ENCODE measurements around the gene CAMTA1.

Gene CAMTA1

DNA sequence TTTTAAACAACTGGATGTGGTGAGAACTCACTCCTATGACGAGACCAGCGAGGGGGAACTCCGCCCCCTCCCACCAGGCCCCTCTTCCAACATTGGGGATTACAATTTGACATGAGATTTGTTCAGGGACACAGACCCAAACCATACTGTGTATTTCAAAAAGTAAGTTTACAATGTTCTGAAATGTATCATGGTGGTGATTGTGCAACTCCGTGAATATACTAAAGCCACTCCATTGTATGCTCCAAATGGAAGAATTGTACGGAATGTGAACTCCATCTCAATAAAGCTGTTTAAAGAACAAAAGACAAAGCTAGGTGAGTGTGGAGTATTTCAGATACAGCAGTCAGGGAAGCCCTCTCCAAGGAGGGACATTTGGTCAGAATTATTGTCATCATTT is 553.8 kb downstream of the CAMTA1 start:
- no peak for DNase-seq (ENCODE audit: low read depth in 2 of 2)

DNA sequence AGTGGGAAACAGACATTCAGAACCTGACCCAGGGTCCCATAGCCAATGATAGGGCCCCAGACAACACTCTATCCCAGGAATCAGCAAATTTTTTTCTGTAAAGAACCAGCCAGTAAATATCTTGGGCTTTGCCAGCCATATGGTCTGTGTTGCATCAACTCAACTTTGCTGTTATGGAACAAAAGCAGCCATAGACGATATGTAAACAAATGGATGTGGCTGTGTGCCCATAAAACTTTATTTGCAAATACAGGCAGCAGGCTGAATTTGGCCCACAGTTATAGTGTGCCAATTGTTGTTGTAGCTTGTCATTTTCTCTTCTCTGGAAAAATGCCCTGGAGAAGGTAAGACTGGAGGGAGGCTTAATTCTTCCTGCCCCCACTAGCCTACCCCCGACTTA is 554.7 kb downstream of the CAMTA1 start:
- DNase-seq (ENCODE audit: low read depth in 2 of 2): no peak

DNA sequence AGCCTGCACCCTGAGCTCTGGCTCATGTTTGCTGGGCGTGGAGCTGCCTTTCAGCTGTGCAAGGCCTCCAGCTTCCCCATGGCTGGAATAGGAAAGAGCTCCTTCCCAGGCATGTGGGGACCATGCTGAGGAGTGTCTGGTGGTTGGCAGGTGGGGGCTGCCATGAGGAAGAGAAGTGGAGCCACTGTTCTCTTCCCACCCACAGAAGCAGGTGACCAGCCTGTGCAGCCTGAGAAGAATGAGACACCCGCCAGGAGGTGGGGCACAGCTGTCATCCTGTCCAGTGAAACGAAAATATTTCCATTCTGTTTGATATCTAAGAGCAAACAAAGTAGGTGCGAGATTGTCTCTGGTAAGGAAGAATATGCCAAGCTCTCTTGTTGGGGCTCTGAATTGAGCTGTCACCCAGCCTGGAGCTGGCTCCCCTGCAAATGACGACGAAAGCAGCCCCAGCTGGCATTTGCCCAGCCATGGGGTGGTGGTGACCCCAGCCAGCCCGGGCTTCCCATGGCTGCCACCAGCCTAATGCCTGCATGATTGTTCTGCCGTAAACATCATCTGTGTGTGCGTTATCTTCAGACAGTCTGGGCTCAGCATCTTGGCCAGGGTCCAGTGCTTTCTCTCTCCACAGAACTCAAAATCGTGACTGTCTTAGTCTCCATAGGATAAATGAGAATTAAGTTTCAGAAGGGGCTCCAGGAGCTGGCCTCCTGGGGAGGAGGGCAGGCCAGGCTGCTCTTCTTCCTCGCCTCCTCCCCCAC is 556.1 kb downstream of the CAMTA1 start:
- no peak for DNase-seq (ENCODE audit: low read depth in 2 of 2)

GRCh38 chr1:7343882-7344281 is 558.6 kb downstream of the CAMTA1 start:
- no peak for DNase-seq (ENCODE audit: low read depth in 2 of 2)

GRCh38 chr1:7344299-7344698 is 559.0 kb downstream of the CAMTA1 start:
- DNase-seq (ENCODE audit: low read depth in 2 of 2): no peak

DNA sequence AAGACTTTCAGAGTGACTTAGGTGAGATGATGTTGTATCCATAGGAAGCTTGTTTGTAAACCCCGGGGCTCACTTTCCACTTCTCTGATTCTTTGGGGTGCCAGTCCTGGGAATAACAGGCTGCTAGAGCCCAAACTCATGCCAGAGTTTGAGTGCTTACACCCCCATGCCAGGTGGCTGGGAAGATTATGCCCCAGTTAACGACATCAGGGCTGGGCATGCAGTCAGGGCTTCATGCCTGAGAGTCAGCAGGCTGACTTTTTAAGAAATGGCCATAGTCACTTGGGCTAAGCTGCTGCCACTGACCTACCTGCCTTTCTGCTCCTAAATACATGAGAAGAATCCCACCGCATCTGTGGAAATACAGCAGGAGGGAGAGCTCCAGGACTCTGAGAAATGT is 560.3 kb downstream of the CAMTA1 start:
- no peak for DNase-seq (ENCODE audit: low read depth in 2 of 2)

DNA sequence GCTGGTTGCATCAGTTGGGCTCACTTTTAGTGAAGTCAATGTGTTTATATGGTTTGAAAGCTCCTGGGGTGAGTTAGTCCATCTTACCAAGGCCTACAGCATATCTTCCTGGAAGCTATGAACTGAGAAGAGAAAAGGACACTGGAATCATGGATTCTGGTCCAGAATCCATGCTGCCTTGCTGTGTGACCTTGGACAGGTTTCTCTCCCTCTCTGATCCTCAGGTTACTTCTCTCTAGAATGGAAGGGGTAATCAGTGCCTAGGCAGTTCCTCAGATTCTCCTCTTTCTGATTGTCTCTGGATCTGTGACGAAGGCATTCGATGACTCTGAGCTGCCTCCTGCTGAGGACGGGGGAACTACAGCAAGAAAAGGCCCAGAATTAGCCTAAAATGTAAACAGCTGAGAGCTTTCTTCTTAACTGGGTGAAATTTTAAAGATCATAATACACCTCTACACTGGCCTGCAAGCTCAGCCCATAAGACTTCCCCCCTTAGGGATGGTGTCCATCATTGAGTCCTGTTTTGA is 560.9 kb downstream of the CAMTA1 start:
- no peak for DNase-seq (ENCODE audit: low read depth in 2 of 2)

GRCh38 chr1:7346600-7347570 is 561.6 kb downstream of the CAMTA1 start:
- DNase-seq (ENCODE audit: low read depth in 2 of 2): no peak

- DNase-seq (ENCODE audit: low read depth in 2 of 2): no peak
Measured at GRCh38 chr1:7348073-7348472, 562.8 kb downstream of the CAMTA1 start.

DNA sequence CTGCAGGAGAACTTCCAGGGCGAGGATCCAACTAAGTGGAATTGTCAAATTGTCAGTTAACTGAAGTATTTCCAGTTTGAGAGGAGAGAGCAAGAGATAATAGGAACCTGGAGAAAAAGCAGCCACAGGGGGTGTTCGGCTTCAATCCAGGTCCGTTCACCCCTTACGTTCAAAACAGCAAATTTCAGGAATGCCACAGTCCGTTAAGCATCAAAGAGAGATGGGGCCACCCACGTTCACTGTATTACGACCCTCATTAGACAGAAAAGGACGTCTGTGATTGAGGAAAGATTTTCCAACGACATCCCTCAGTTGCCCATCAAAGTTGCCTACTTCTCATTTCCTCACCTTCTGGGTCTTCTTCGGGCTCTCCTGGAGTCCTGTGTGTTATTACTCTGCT is 563.3 kb downstream of the CAMTA1 start:
- no peak for DNase-seq (ENCODE audit: low read depth in 2 of 2)

DNA sequence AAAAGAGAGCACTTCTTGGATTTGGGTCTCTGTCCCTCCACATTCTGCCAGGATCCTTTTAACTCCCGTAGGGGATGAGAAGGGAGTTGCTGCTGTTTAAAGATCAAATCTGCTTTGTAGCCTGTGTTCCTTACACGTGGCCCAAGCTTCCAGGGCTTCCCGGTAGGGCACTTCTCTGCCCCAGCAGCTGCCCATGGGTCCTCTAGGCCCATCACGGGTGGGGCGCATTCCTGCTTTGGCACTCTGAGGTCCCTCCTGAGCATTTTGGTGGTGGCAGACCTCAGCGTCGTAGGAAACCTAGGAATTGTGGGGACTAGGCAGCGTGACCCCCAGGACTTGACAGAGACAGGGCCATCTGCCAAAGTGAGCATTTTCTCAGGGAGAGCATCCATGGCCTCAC is 565.5 kb downstream of the CAMTA1 start:
- DNase-seq (ENCODE audit: low read depth in 2 of 2): no peak

- no peak for DNase-seq (ENCODE audit: low read depth in 2 of 2)
Measured at GRCh38 chr1:7351649-7352048, 566.4 kb downstream of the CAMTA1 start.

GRCh38 chr1:7352364-7352763 is 567.1 kb downstream of the CAMTA1 start:
- no peak for DNase-seq (ENCODE audit: low read depth in 2 of 2)

DNA sequence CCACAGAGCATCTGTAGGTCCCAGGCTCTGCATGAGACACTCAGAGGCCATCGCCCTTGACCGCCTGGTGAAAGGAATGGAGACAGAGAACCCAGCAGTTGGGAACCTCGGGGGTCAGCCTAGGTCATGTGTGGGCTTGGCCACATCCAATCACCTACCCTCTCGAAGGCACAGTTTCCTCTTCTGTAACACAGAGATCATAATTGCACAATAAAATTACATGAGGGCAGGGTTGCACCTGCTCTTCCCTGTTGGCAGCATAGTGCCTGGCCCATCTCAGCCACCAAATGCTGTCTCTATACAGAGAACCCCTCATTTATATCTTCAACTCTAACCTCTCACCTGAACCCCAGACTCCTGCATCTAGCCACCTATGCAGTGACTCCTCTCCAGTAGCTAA is 567.7 kb downstream of the CAMTA1 start:
- DNase-seq (ENCODE audit: low read depth in 2 of 2): no peak

DNA sequence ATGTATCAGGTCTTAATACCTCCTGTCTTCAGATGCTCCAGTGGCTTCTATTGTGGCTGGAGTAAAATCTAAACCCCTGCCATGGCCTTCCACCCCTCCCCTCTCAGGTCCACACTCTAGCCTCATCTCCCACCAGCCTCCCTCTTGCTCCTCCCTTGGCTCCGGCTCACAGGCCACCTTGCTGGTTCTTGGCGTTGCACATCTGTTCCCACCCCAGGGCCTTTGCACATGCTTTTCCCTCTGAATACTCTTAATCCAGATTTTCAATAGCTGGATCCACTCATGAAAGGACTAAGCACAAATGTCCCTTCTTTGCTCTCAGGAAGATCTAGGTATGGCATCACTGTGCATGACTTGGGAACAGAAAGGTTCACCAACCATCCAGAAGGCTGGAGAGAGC is 570.4 kb downstream of the CAMTA1 start:
- DNase-seq (ENCODE audit: low read depth in 2 of 2): no peak

DNA sequence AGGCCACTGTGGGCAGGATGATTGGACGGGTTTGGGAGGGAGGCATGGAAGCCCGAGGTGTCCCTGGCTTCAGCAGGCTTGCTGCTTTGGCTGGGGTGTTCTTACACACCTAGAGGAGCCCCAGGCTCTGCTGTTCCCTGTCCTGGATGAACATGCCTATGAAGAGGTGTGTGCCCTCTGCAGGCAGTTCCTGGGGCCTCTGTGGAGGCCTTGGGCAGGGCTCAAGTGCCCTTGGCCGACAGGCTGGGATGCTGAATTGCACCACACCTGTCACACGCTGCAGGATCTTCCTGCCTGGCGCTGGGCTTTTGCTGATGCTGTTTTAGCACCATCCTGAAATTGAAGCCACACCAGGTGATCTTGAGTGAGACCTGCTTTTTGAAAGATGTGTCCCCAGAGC is 570.8 kb downstream of the CAMTA1 start:
- DNase-seq (ENCODE audit: low read depth in 2 of 2): no peak

GRCh38 chr1:7358425-7358824 is 573.2 kb downstream of the CAMTA1 start:
- no peak for DNase-seq (ENCODE audit: low read depth in 2 of 2)

DNA sequence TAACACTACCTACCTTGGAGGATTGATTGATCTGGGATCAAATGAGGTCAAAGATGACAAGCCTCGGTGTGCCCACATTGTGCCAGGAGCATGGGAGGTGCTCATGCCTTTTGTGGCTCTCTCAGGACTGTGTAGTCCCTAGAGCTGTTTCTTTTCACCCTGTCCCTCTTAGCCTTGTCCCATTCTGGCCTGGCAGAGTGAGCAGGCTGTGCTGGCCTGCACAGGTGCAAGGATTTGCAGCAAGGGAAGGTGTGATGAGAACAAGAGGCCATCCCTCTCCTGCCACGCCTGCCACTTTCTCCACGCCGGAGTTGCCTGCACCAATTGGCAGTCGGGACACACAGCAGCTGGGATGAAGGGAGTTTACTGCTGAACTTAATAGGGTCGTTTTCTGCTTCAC is 575.3 kb downstream of the CAMTA1 start:
- no peak for DNase-seq (ENCODE audit: low read depth in 2 of 2)

GRCh38 chr1:7362947-7363346 is 577.7 kb downstream of the CAMTA1 start:
- no peak for DNase-seq (ENCODE audit: low read depth in 2 of 2)

DNA sequence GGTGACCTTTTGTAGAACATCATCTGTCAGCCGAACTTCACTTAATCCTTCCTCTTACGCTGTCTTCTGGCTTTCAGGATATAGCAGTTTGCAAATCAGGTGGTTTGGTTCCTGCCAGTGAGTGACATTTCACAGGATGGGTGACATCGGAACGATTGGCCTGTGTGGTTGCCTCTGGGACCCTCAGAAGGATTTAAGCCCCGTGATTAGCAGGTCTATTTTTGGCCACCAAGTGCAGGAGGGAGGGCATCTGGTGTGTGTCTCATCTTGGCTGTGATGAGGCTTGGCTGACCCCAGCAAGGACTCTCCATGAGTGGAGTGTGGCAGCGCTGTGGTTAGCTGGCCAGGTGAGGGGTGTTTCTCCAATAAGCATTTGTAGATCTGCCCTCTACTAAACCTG is 578.2 kb downstream of the CAMTA1 start:
- DNase-seq (ENCODE audit: low read depth in 2 of 2): no peak

GRCh38 chr1:7365706-7366105 is 580.5 kb downstream of the CAMTA1 start:
- no peak for DNase-seq (ENCODE audit: low read depth in 2 of 2)

GRCh38 chr1:7366286-7366954 is 581.2 kb downstream of the CAMTA1 start:
- no peak for DNase-seq (ENCODE audit: low read depth in 2 of 2)

Measured in stimulated activated CD4-positive, alpha-beta T cell treated with anti-CD3 and anti-CD28 coated beads, Interleukin-4, amount 100 ng/mL, for 48 hours (primary cell).